Mesendoderm (in vitro differentiated cells): Measurements from ENCODE around the gene HADHA.

Source experiments
- DNase-seq: peaks from one replicate; pipeline ENCODE4 v3.0.0; 2013
- H2AK5ac ChIP-seq: 2 replicates; pipeline ENCODE4 v1.6.1; 2013; ENCODE audit warnings: low read length, inconsistent platforms
- H2BK120ac ChIP-seq: 2 replicates; pipeline ENCODE4 v1.6.1; 2013; ENCODE audit warnings: low read depth, mild to moderate bottlenecking, low read length, moderate library complexity, mixed read lengths
- H2BK15ac ChIP-seq: replicated peaks from 2 replicates; pipeline ENCODE4 v1.6.1; 2013; ENCODE audit warnings: low read depth, mild to moderate bottlenecking, moderate library complexity
- H2BK5ac ChIP-seq: 2 replicates; pipeline ENCODE4 v1.6.1; 2013; ENCODE audit warnings: low read length, inconsistent platforms
- H3K18ac ChIP-seq: 2 replicates; pipeline ENCODE4 v1.6.1; 2013; ENCODE audit warnings: mild to moderate bottlenecking, low read length, mixed read lengths
- H3K23ac ChIP-seq: one replicate; pipeline ENCODE4 v1.6.1; 2013; ENCODE audit warnings: low read length
- H3K27ac ChIP-seq: 2 replicates; pipeline ENCODE4 v1.5.1; 2013; ENCODE audit warnings: low read depth, mild to moderate bottlenecking, inconsistent platforms, low read length, moderate library complexity
- H3K27me3 ChIP-seq: 2 replicates; pipeline ENCODE4 v1.6.1; 2013; ENCODE audit warnings: low read length, control low read depth, mild to moderate bottlenecking, inconsistent platforms; ENCODE audit not compliant: insufficient read depth, poor library complexity
- H3K36me3 ChIP-seq: 2 replicates; pipeline ENCODE4 v1.6.1; 2013; ENCODE audit warnings: low read length, inconsistent platforms; ENCODE audit not compliant: control insufficient read depth, insufficient read depth
- H3K4ac ChIP-seq: one replicate; pipeline ENCODE4 v1.6.1; 2013; ENCODE audit warnings: low read depth, mild to moderate bottlenecking, low read length, moderate library complexity
- H3K4me1 ChIP-seq: 2 replicates; pipeline ENCODE4 v1.6.1; 2013; ENCODE audit warnings: low read depth, low read length, inconsistent platforms; ENCODE audit not compliant: control insufficient read depth
- H3K4me2 ChIP-seq: 2 replicates; pipeline ENCODE4 v1.6.1; 2013; ENCODE audit warnings: low read length
- H3K4me3 ChIP-seq: 2 replicates; pipeline ENCODE4 v1.5.1; 2013; ENCODE audit warnings: mild to moderate bottlenecking, low read length
- H3K56ac ChIP-seq: one replicate; pipeline ENCODE4 v1.6.1; 2013; ENCODE audit warnings: low read length
- H3K79me1 ChIP-seq: 2 replicates; pipeline ENCODE4 v1.6.1; 2013; ENCODE audit warnings: low read length, inconsistent platforms
- H3K79me2 ChIP-seq: 2 replicates; pipeline ENCODE4 v1.6.1; 2013; ENCODE audit warnings: mild to moderate bottlenecking, low read length; ENCODE audit not compliant: control insufficient read depth, insufficient read depth
- H3K9ac ChIP-seq: 2 replicates; pipeline ENCODE4 v1.6.1; 2013; ENCODE audit warnings: low read length, inconsistent platforms
- H4K5ac ChIP-seq: one replicate; pipeline ENCODE4 v1.6.1; 2013; ENCODE audit warnings: low read length
- H4K8ac ChIP-seq: one replicate; pipeline ENCODE4 v1.6.1; 2013; ENCODE audit warnings: low read depth, mild to moderate bottlenecking, control low read depth, low read length, moderate library complexity
- WGBS: extraction: QIAGEN DNeasy Blood & Tissue Kit; methylation state at CpG from one replicate; pipeline ENCODE4 v1.1.7; 2013; ENCODE audit warnings: low lambda C conversion rate, missing lambda C conversion rate; ENCODE audit not compliant: insufficient coverage; ENCODE audit errors: extremely low coverage; 5-methylcytosine and 5-hydroxymethylcytosine counted together

HADHA gene

GRCh38 chr2:26243470-26244308 is 743 bp downstream of the HADHA start:
- Histone ChIP-seq H3K27ac (peak overlapping the region; percentile 89), H3K56ac (peak overlapping the region; percentile 86), H3K9ac (peak overlapping the region; percentile 86), H3K27me3 (no peaks in the 10 kb centered on the region), H3K79me2 (peaks cover 46% of the 10 kb centered on the region), H4K5ac (no peak overlapping the region), H3K79me1 (peaks cover 18% of the 10 kb centered on the region), H2AK5ac (no peak overlapping the region), H3K4me2 (peak overlapping the region; percentile 56), H2BK120ac (no peak overlapping the region), H3K4ac (no peak overlapping the region), H3K4me3 (peak overlapping the region; percentile 89), H3K36me3 (no peaks in the 10 kb centered on the region), H3K18ac (peak overlapping the region; percentile 41), H3K4me1 (no peaks in the 10 kb centered on the region), H4K8ac (no peak overlapping the region), H2BK5ac (no peak overlapping the region), H3K23ac (peak overlapping the region; percentile 54), H2BK15ac (no peak overlapping the region)
- WGBS: no CpG with 5 or more reads among the region's 22 CpGs
- DNase-seq: peak; percentile 46

DNA sequence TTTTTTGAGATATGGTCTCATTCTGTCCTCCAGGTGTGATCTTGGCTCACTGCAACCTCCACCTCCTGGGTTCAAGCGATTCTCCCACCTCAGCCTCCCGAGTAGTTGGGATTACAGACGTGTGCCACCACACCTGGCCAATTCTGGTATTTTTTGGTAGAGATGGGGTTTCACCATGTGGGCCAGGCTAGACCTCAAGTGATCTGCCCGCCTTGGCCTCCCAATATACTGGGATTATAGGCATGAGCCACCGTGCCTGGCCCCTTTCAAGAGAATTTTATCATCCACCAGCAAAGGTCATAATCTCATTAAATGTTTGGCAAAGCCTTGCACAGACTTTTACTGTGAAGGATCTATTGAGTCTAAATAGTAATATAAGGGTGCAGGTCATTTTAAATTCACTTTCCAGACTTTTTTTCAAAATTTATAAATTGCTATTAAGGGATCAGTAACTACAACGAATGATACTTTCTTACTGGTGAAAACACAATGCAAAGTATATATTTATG is 2.5 kb downstream of the HADHA start:
- Histone ChIP-seq H3K56ac (no peak overlapping the region), H3K27me3 (no peaks in the 10 kb centered on the region), H4K8ac (no peak overlapping the region), H3K79me2 (peaks cover 46% of the 10 kb centered on the region), H3K18ac (no peak overlapping the region), H2BK15ac (no peak overlapping the region), H3K79me1 (peaks cover 17% of the 10 kb centered on the region), H2BK120ac (no peak overlapping the region), H2BK5ac (no peak overlapping the region), H4K5ac (no peak overlapping the region), H3K4me2 (no peak overlapping the region), H3K4ac (no peak overlapping the region), H3K36me3 (no peaks in the 10 kb centered on the region), H3K4me3 (no peak overlapping the region), H3K27ac (no peak overlapping the region), H3K9ac (no peak overlapping the region), H3K23ac (no peak overlapping the region), H3K4me1 (no peaks in the 10 kb centered on the region), H2AK5ac (no peak overlapping the region)
- WGBS: no CpG with 5 or more reads among the region's 6 CpGs
- DNase-seq: no peak

DNA sequence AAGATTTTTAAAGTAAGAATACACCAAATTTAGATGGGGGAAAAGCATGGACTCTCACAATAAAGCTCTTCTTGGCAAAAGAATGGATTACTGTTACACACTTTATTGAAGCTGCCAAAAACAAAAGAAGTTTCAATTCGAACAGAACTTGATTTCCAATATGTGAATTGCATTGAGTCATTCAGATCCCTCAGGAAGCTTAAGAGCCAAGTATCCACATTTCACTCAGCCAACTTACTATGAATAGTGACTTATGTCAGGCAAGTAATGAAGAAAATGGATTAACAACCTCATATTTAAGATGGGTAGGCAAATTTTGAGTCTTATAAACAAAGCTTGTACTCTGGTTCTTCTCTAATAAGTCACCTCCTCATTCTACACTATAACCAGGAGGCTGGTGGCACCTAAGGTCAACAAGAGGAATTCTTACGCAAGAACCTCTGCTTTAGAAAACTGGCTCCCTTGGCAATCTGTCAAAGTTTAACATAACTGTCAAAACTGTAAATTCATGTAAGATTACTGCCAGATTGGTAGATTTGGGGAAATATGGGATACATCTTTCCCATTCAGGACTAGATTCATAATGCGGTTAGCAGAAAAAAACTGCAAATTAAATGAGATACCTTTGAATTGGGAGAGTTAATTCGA is 6.0 kb downstream of the HADHA start:
- Histone ChIP-seq H3K4me3 (no peak overlapping the region), H3K27ac (no peak overlapping the region), H3K79me1 (peaks cover 11% of the 10 kb centered on the region), H2AK5ac (no peak overlapping the region), H2BK5ac (no peak overlapping the region), H3K27me3 (no peaks in the 10 kb centered on the region), H3K9ac (no peak overlapping the region), H3K18ac (no peak overlapping the region), H3K4me2 (no peak overlapping the region), H2BK15ac (no peak overlapping the region), H3K56ac (no peak overlapping the region), H2BK120ac (no peak overlapping the region), H3K36me3 (no peaks in the 10 kb centered on the region), H4K5ac (no peak overlapping the region), H3K23ac (no peak overlapping the region), H3K79me2 (peaks cover 26% of the 10 kb centered on the region), H4K8ac (no peak overlapping the region), H3K4me1 (no peaks in the 10 kb centered on the region), H3K4ac (no peak overlapping the region)
- DNase-seq: no peak
- WGBS: no CpG with 5 or more reads among the region's 4 CpGs

GRCh38 chr2:26237868-26238267 is 6.6 kb downstream of the HADHA start:
- no CpG with 5 or more reads among the region's 1 CpG for WGBS
- no peak overlapping the region for H2AK5ac ChIP-seq
- no peak overlapping the region for H3K56ac ChIP-seq
- no peak overlapping the region for H2BK15ac ChIP-seq
- no peak overlapping the region for H3K23ac ChIP-seq
- no peak overlapping the region for H2BK5ac ChIP-seq
- no peaks in the 10 kb centered on the region for H3K4me1 ChIP-seq
- H3K18ac ChIP-seq: no peak overlapping the region
- H3K9ac ChIP-seq: no peak overlapping the region
- H4K8ac ChIP-seq: no peak overlapping the region
- H4K5ac ChIP-seq: no peak overlapping the region
- no peaks in the 10 kb centered on the region for H3K27me3 ChIP-seq
- H3K36me3 ChIP-seq: peaks cover 4% of the 10 kb centered on the region
- no peak overlapping the region for H3K4ac ChIP-seq
- no peak overlapping the region for H3K27ac ChIP-seq
- peaks cover 11% of the 10 kb centered on the region for H3K79me1 ChIP-seq
- H3K79me2 ChIP-seq: peaks cover 26% of the 10 kb centered on the region
- H3K4me2 ChIP-seq: no peak overlapping the region
- no peak overlapping the region for H2BK120ac ChIP-seq
- H3K4me3 ChIP-seq: no peak overlapping the region
- no peak for DNase-seq

DNA sequence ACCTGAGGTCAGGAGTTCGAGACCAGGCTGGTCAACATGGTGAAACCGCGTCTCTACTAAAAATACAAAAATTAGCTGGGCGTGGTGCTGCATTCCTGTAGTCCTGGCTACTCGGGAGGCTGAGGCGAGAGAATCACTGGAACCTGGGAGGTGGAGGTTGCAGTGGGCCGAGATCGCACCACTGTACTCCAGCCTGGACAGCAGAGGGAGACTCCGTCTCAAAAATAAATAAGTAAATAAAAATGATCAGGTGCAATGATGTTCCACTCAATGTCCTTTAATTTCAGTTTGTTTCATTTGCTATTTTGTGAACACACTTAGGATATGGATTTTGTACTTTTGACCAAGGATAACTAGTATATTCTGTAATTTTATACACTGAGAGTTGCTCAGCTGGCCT is 9.3 kb downstream of the HADHA start:
- no peak overlapping the region for H2AK5ac ChIP-seq
- H3K4ac ChIP-seq: no peak overlapping the region
- WGBS: no CpG with 5 or more reads among the region's 9 CpGs
- peaks cover 6% of the 10 kb centered on the region for H3K36me3 ChIP-seq
- no peak overlapping the region for H2BK120ac ChIP-seq
- no peak overlapping the region for H2BK5ac ChIP-seq
- H3K4me3 ChIP-seq: no peak overlapping the region
- H3K79me1 ChIP-seq: peaks cover 9% of the 10 kb centered on the region
- H4K5ac ChIP-seq: no peak overlapping the region
- H3K4me2 ChIP-seq: no peak overlapping the region
- no peak overlapping the region for H3K27ac ChIP-seq
- no peak overlapping the region for H3K23ac ChIP-seq
- no peak for DNase-seq
- no peak overlapping the region for H3K9ac ChIP-seq
- no peak overlapping the region for H3K56ac ChIP-seq
- no peaks in the 10 kb centered on the region for H3K27me3 ChIP-seq
- no peak overlapping the region for H2BK15ac ChIP-seq
- H3K18ac ChIP-seq: no peak overlapping the region
- no peak overlapping the region for H4K8ac ChIP-seq
- H3K79me2 ChIP-seq: peaks cover 10% of the 10 kb centered on the region
- H3K4me1 ChIP-seq: no peaks in the 10 kb centered on the region
